ES-I3 (cell line): ENCODE data around the gene DLG2.

Experiments
- H3K36me3 ChIP-seq: 2 replicates; pipeline ENCODE4 v1.6.1; 2013; ENCODE audit warnings: mild to moderate bottlenecking, low read length, control low read depth, moderate library complexity; ENCODE audit not compliant: insufficient read depth
- H3K4me1 ChIP-seq: 2 replicates; pipeline ENCODE4 v1.6.1; 2013; ENCODE audit warnings: mild to moderate bottlenecking, control low read depth, low read length; ENCODE audit not compliant: insufficient read depth
- H3K9ac ChIP-seq: 2 replicates; pipeline ENCODE4 v1.6.1; 2013; ENCODE audit warnings: low read depth, mild to moderate bottlenecking, low read length, moderate library complexity
- H3K9me3 ChIP-seq: 2 replicates; pipeline ENCODE4 v1.6.1; 2013; ENCODE audit warnings: mild to moderate bottlenecking, low read length, moderate library complexity; ENCODE audit not compliant: control insufficient read depth, insufficient read depth

The DLG2 gene

GRCh38 chr11:84232511-84232910, 1394.6 kb downstream of the DLG2 start:
- Histone ChIP-seq H3K9me3 (no peaks in the 10 kb centered on the region), H3K4me1 (peaks cover 6% of the 10 kb centered on the region; the same call in 1 of the 2 replicates), H3K36me3 (no peaks in the 10 kb centered on the region), H3K9ac (no peak overlapping the region)

GRCh38 chr11:84230402-84230801, 1396.7 kb downstream of the DLG2 start:
- Histone ChIP-seq H3K36me3 (no peaks in the 10 kb centered on the region), H3K4me1 (peaks cover 6% of the 10 kb centered on the region; the same call in 1 of the 2 replicates), H3K9ac (no peak overlapping the region), H3K9me3 (no peaks in the 10 kb centered on the region)

GRCh38 chr11:84227970-84228665, 1399.0 kb downstream of the DLG2 start:
- H3K4me1 ChIP-seq, result no peaks in the 10 kb centered on the region
- no peaks in the 10 kb centered on the region for H3K36me3 ChIP-seq

GRCh38 chr11:84224042-84224441, 1403.1 kb downstream of the DLG2 start:
- H3K9ac ChIP-seq, result no peak overlapping the region
- H3K36me3 ChIP-seq, result no peaks in the 10 kb centered on the region
- H3K9me3 ChIP-seq, result no peaks in the 10 kb centered on the region
- no peaks in the 10 kb centered on the region for H3K4me1 ChIP-seq

More at GRCh38 chr11:84227970-84228665, 1399.0 kb downstream of the DLG2 start:
- Histone ChIP-seq H3K9me3 (no peaks in the 10 kb centered on the region), H3K9ac (no peak overlapping the region)

GRCh38 chr11:84218318-84218717, 1408.8 kb downstream of the DLG2 start:
- Histone ChIP-seq H3K9ac (no peak overlapping the region), H3K9me3 (no peaks in the 10 kb centered on the region), H3K36me3 (no peaks in the 10 kb centered on the region), H3K4me1 (peaks cover 4% of the 10 kb centered on the region; the same call in 1 of the 2 replicates)

- Histone ChIP-seq H3K9me3 (no peaks in the 10 kb centered on the region), H3K9ac (no peak overlapping the region), H3K36me3 (no peaks in the 10 kb centered on the region), H3K4me1 (peaks cover 4% of the 10 kb centered on the region; the same call in 1 of the 2 replicates)
Measured at GRCh38 chr11:84215672-84216071, 1411.5 kb downstream of the DLG2 start.

- Histone ChIP-seq H3K9me3 (no peaks in the 10 kb centered on the region), H3K4me1 (peaks cover 4% of the 10 kb centered on the region; the same call in 1 of the 2 replicates), H3K9ac (no peak overlapping the region), H3K36me3 (no peaks in the 10 kb centered on the region)
Measured at GRCh38 chr11:84214557-84214956, 1412.6 kb downstream of the DLG2 start.

- H3K9me3 ChIP-seq, result no peaks in the 10 kb centered on the region
- no peak overlapping the region for H3K9ac ChIP-seq
- H3K4me1 ChIP-seq, result no peaks in the 10 kb centered on the region
- H3K36me3 ChIP-seq, result no peaks in the 10 kb centered on the region
Measured at GRCh38 chr11:84212468-84213390, 1414.4 kb downstream of the DLG2 start.

- H3K9me3 ChIP-seq, result no peaks in the 10 kb centered on the region
- H3K4me1 ChIP-seq, result no peaks in the 10 kb centered on the region
- H3K36me3 ChIP-seq, result no peaks in the 10 kb centered on the region
- no peak overlapping the region for H3K9ac ChIP-seq
Measured at GRCh38 chr11:84211896-84212295, 1415.2 kb downstream of the DLG2 start.

- Histone ChIP-seq H3K36me3 (no peaks in the 10 kb centered on the region), H3K9ac (no peak overlapping the region), H3K9me3 (no peaks in the 10 kb centered on the region; the same call in 1 of the 2 replicates), H3K4me1 (no peaks in the 10 kb centered on the region)
Measured at GRCh38 chr11:84194696-84195095, 1432.4 kb downstream of the DLG2 start.

GRCh38 chr11:84193706-84194105, 1433.4 kb downstream of the DLG2 start:
- Histone ChIP-seq H3K9ac (no peak overlapping the region), H3K4me1 (no peaks in the 10 kb centered on the region), H3K9me3 (no peaks in the 10 kb centered on the region; the same call in 1 of the 2 replicates), H3K36me3 (no peaks in the 10 kb centered on the region)

- no peak overlapping the region for H3K9ac ChIP-seq
- H3K4me1 ChIP-seq, result no peaks in the 10 kb centered on the region
- no peaks in the 10 kb centered on the region for H3K36me3 ChIP-seq
- no peaks in the 10 kb centered on the region for H3K9me3 ChIP-seq
Measured at GRCh38 chr11:84188521-84188920, 1438.6 kb downstream of the DLG2 start.

GRCh38 chr11:84173078-84173477, 1454.1 kb downstream of the DLG2 start:
- Histone ChIP-seq H3K9ac (no peak overlapping the region), H3K4me1 (peaks cover 8% of the 10 kb centered on the region; the same call in 1 of the 2 replicates), H3K36me3 (no peaks in the 10 kb centered on the region), H3K9me3 (no peaks in the 10 kb centered on the region)

GRCh38 chr11:84165139-84165538, 1462.0 kb downstream of the DLG2 start:
- no peaks in the 10 kb centered on the region for H3K4me1 ChIP-seq

More at GRCh38 chr11:84165139-84165538, 1462.0 kb downstream of the DLG2 start:
- H3K9me3 ChIP-seq, result no peaks in the 10 kb centered on the region
- H3K36me3 ChIP-seq, result no peaks in the 10 kb centered on the region
- no peak overlapping the region for H3K9ac ChIP-seq
